ENCODE measurements around the gene TOX2. TPM values are rescaled to one million over a fixed set of nuclear protein-coding genes. Genes with fewer than 3 reads are reported as not detected.

TOX2 gene
- total RNA-seq, 1 experiment from 2014 or later, result 1.7 TPM

GRCh38 chr20:43936104-43936770 lies 21.6 kb downstream of the TOX2 start:
- no peaks in the 10 kb centered on the region; a peak in 1 of 5 replicates for H3K9me3 Mint-ChIP-seq
- H3K4me1 ChIP-seq (ENCODE audit: insufficient read depth, low read length), result no peaks in the 10 kb centered on the region

More at GRCh38 chr20:43936104-43936770, 21.6 kb downstream of the TOX2 start:
- no peak for DNase-seq
- H2AFZ ChIP-seq (ENCODE audit: low read length), result no peak overlapping the region
- no peaks in the 10 kb centered on the region for H3K79me2 ChIP-seq (ENCODE audit: insufficient read depth, low read length)
- H3K23me2 ChIP-seq (ENCODE audit: insufficient read length, low read depth, low read length, poor library complexity, severe bottlenecking), result no peaks in the 10 kb centered on the region
- H3K23ac ChIP-seq (ENCODE audit: insufficient read length, low read depth, low read length), result no peak overlapping the region
- no peak overlapping the region; the same call in 1 of the 2 replicates for H3K14ac ChIP-seq (ENCODE audit: insufficient read depth, low read length)
- H3K27ac Mint-ChIP-seq, result peak overlapping the region in 2 of 3 experiments; percentile 72 to 77; a peak in 1 of 7 replicates
- no peak overlapping the region for H2BK120ac ChIP-seq (ENCODE audit: low read depth, low read length, poor library complexity, severe bottlenecking)
- no peak overlapping the region for H2AK5ac ChIP-seq (ENCODE audit: insufficient read length, low read length)
- no peaks in the 10 kb centered on the region; the same call in 1 of the 2 replicates for H3K27me3 Mint-ChIP-seq (ENCODE audit: low read depth)
- H4K8ac ChIP-seq (replicated peaks; ENCODE audit: insufficient read length, low read depth, low read length), result no peak overlapping the region
- no peak overlapping the region for H2BK15ac ChIP-seq (ENCODE audit: low read depth, low read length)
- H4K20me1 ChIP-seq (ENCODE audit: control insufficient read depth, insufficient read depth, insufficient read length), result no peaks in the 10 kb centered on the region
- no peak overlapping the region for H3K9ac ChIP-seq (ENCODE audit: extremely low read depth, insufficient read length, low read length)
- WGBS (ENCODE audit: extremely low coverage, insufficient read length, low lambda C conversion rate), result no CpG with 5 or more reads among the region's 4 CpGs
- no peak overlapping the region for H3T11ph ChIP-seq (ENCODE audit: low read length)
- no peak overlapping the region for H3K18ac ChIP-seq (ENCODE audit: insufficient read length, low read depth, low read length)
- H3K4me3 Mint-ChIP-seq, result no peak overlapping the region
- no peaks in the 10 kb centered on the region for H3K9me3 ChIP-seq (ENCODE audit: control insufficient read depth, low read depth, low read length)
- no peak overlapping the region for H3K4ac ChIP-seq (ENCODE audit: low read depth, low read length)
- no peak overlapping the region for H2BK5ac ChIP-seq (ENCODE audit: insufficient read length, low read length)
- no peak overlapping the region for H2BK20ac ChIP-seq (ENCODE audit: low read depth, low read length, poor library complexity, severe bottlenecking)
- no peaks in the 10 kb centered on the region for H3K36me3 Mint-ChIP-seq (ENCODE audit: insufficient read depth in 1 of 3, low read depth in 3 of 3)
- no peak overlapping the region for H3K56ac ChIP-seq (ENCODE audit: insufficient read length, low read depth, low read length)
- no peak overlapping the region for H4K5ac ChIP-seq (ENCODE audit: insufficient read length, low read depth, low read length)
- H3K4me1 Mint-ChIP-seq, result peaks cover 19 to 22% of the 10 kb centered on the region in 2 experiments
- no peaks in the 10 kb centered on the region for H3K79me1 ChIP-seq (ENCODE audit: insufficient read depth, low read depth, low read length, poor library complexity, severe bottlenecking)
- no peak overlapping the region for H4K91ac ChIP-seq (ENCODE audit: insufficient read length, low read depth, low read length)
- no peaks in the 10 kb centered on the region for H3K27me3 ChIP-seq (ENCODE audit: insufficient read depth, low read length)
- H3K4me2 ChIP-seq (ENCODE audit: insufficient read depth, insufficient read length, low read length), result no peak overlapping the region
- TF ChIP-seq CTCF (conservative IDR thresholded peaks at IDR 0.05), result no peak
- H3K27ac ChIP-seq (ENCODE audit: insufficient read length, low read depth, low read length), result no peak overlapping the region
- no peak overlapping the region for H2BK12ac ChIP-seq (ENCODE audit: insufficient read length, low read depth, low read length)
